IMR-90 (cell line): ENCODE results near the gene SPEF2. TPM values are rescaled to one million over a fixed set of nuclear protein-coding genes. Genes with fewer than 3 reads are reported as not detected.

Source experiments
- ATAC-seq: fragments of 200-7000 bp; cut with Tn5 transposase; 2 replicates; pipeline ENCODE4 v1.9.1; 2020; ENCODE audit warnings: low read depth, mild to moderate bottlenecking, moderate library complexity
- BruUV-seq: library from RNA; stranded (reverse); fragments of 400-500 nt; replicated peaks from 2 replicates; lab custom pipeline; 2021; lab: Mats Ljungman, UMichigan
- CTCF ChIA-PET: fragments of 300-600 bp; formaldehyde crosslinking; extraction: SDS; loops from one replicate; lab custom pipeline; 2021; ENCODE audit warnings: antibody characterized with exemption; lab: Yijun Ruan, JAX
- POLR2A ChIA-PET: fragments of 300-600 bp; sonication (Branson Sonifier 250); formaldehyde crosslinking; loops from one replicate; lab custom pipeline; 2022; ENCODE audit warnings: antibody characterized with exemption; ENCODE audit not compliant: unreplicated experiment; lab: Charles Lee
- DNase-seq: peaks from one replicate; pipeline ENCODE4 v3.0.0; 2013
- H2AFZ ChIP-seq: replicated peaks from 2 replicates; pipeline ENCODE3; 2013; ENCODE audit warnings: low read length, mild to moderate bottlenecking; ENCODE audit not compliant: poor library complexity
- H2AK5ac ChIP-seq: 2 replicates; pipeline ENCODE4 v1.6.1; 2013; ENCODE audit warnings: low read depth, low read length, inconsistent platforms
- H2AK9ac ChIP-seq: replicated peaks from 2 replicates; pipeline ENCODE3; 2013; ENCODE audit warnings: mild to moderate bottlenecking, low read depth, low read length, moderate library complexity; ENCODE audit not compliant: poor library complexity
- H2BK120ac ChIP-seq: 2 replicates; pipeline ENCODE4 v1.6.1; 2013; ENCODE audit warnings: low read depth, low read length, inconsistent platforms
- H2BK15ac ChIP-seq: 3 replicates; pipeline ENCODE4 v1.6.1; 2013; ENCODE audit warnings: low read depth, low read length, inconsistent platforms
- H2BK20ac ChIP-seq: 2 replicates; pipeline ENCODE4 v1.6.1; 2013; ENCODE audit warnings: low read depth, mild to moderate bottlenecking, inconsistent platforms, low read length, moderate library complexity
- H2BK5ac ChIP-seq: 2 replicates; pipeline ENCODE4 v1.6.1; 2013; ENCODE audit warnings: mild to moderate bottlenecking, low read depth, low read length, inconsistent platforms; ENCODE audit not compliant: poor library complexity, severe bottlenecking
- H3K14ac ChIP-seq: replicated peaks from 2 replicates; pipeline ENCODE4 v1.6.1; 2013; ENCODE audit warnings: low read depth, low read length, inconsistent platforms
- H3K18ac ChIP-seq: 2 replicates; pipeline ENCODE4 v1.6.1; 2013; ENCODE audit warnings: low read depth, low read length, control low read depth
- H3K23ac ChIP-seq: 2 replicates; pipeline ENCODE4 v1.6.1; 2013; ENCODE audit warnings: low read depth, low read length, inconsistent platforms
- H3K27ac ChIP-seq: 2 replicates; pipeline ENCODE4 v1.5.1; 2013; ENCODE audit warnings: mild to moderate bottlenecking, control low read depth, low read length; ENCODE audit not compliant: insufficient read depth
- H3K27me3 ChIP-seq: 2 replicates; pipeline ENCODE4 v1.6.1; 2013; ENCODE audit warnings: low read length; ENCODE audit not compliant: control insufficient read depth, insufficient read depth
- H3K36me3 ChIP-seq: 2 replicates; pipeline ENCODE4 v1.6.1; 2013; ENCODE audit warnings: low read length, mixed read lengths; ENCODE audit not compliant: control insufficient read depth, insufficient read depth
- H3K4ac ChIP-seq: 2 replicates; pipeline ENCODE4 v1.6.1; 2013; ENCODE audit warnings: low read depth, low read length, inconsistent platforms
- H3K4me1 ChIP-seq: 2 replicates; pipeline ENCODE4 v1.6.1; 2013; ENCODE audit warnings: low read length, mixed read lengths; ENCODE audit not compliant: control insufficient read depth, insufficient read depth
- H3K4me2 ChIP-seq: 2 replicates; pipeline ENCODE4 v1.6.1; 2013; ENCODE audit warnings: low read depth, mild to moderate bottlenecking, control low read depth, low read length, moderate library complexity
- H3K4me3 ChIP-seq: 2 replicates; pipeline ENCODE4 v1.5.1; 2013; ENCODE audit warnings: low read depth, mild to moderate bottlenecking, control low read depth, low read length, moderate library complexity; ENCODE audit not compliant: insufficient read depth
- H3K56ac ChIP-seq: 2 replicates; pipeline ENCODE4 v1.6.1; 2013; ENCODE audit warnings: low read length, inconsistent platforms; ENCODE audit not compliant: insufficient read depth; ENCODE audit errors: extremely low read depth
- H3K79me1 ChIP-seq, 2 experiments: 2 replicates each; pipeline ENCODE4 v1.6.1; 2013; ENCODE audit warnings: low read length in 2 of 2, inconsistent platforms in 1 of 2, low read depth in 1 of 2
- H3K9ac ChIP-seq: 2 replicates; pipeline ENCODE4 v1.6.1; 2013; ENCODE audit warnings: low read depth, low read length, control low read depth
- H3K9me1 ChIP-seq: 2 replicates; pipeline ENCODE4 v1.6.1; 2013; ENCODE audit warnings: low read length, inconsistent platforms; ENCODE audit not compliant: insufficient read depth
- H3K9me3 ChIP-seq: 2 replicates; pipeline ENCODE4 v1.6.1; 2013; ENCODE audit warnings: low read length; ENCODE audit not compliant: control insufficient read depth, insufficient read depth
- H4K20me1 ChIP-seq: 2 replicates; pipeline ENCODE4 v1.6.1; 2013; ENCODE audit warnings: low read length, inconsistent platforms; ENCODE audit not compliant: insufficient read depth
- H4K5ac ChIP-seq: 2 replicates; pipeline ENCODE4 v1.6.1; 2013; ENCODE audit warnings: mild to moderate bottlenecking, low read depth, low read length, control low read depth
- H4K8ac ChIP-seq, 2 experiments: 2 replicates each; pipeline ENCODE4 v1.6.1; 2013; ENCODE audit warnings: low read depth in 2 of 2, low read length in 2 of 2, control low read depth in 1 of 2, inconsistent platforms in 1 of 2
- H4K91ac ChIP-seq: 2 replicates; pipeline ENCODE4 v1.6.1; 2013; ENCODE audit warnings: low read depth, low read length, inconsistent platforms; ENCODE audit not compliant: insufficient read depth
- BHLHE40 ChIP-seq: fragments of 150-350 bp; IDR thresholded peaks from 2 replicates; pipeline ENCODE4 v1.6.1; 2016; ENCODE audit warnings: mild to moderate bottlenecking, low read depth, low read length
- CEBPB ChIP-seq: IDR thresholded peaks from 2 replicates; pipeline ENCODE4 v1.6.1; 2012; ENCODE audit warnings: low read depth, low read length, improper control_type of control experiment
- CHD1 ChIP-seq: IDR thresholded peaks from 2 replicates; pipeline ENCODE4 v1.6.1; 2012; ENCODE audit warnings: low read depth, low read length, improper control_type of control experiment
- ELK1 ChIP-seq: fragments of 150-350 bp; IDR thresholded peaks from 2 replicates; pipeline ENCODE4 v1.6.1; 2016; ENCODE audit warnings: low read depth, mild to moderate bottlenecking, low read length, moderate library complexity, borderline replicate concordance
- FOS ChIP-seq: fragments of 150-350 bp; IDR thresholded peaks from 2 replicates; pipeline ENCODE4 v1.6.1; 2016; ENCODE audit warnings: low read depth, low read length
- MAFK ChIP-seq: IDR thresholded peaks from 2 replicates; pipeline ENCODE4 v1.6.1; 2012; ENCODE audit warnings: low read depth, low read length, improper control_type of control experiment
- MAZ ChIP-seq: IDR thresholded peaks from 2 replicates; pipeline ENCODE4 v1.6.1; 2012; ENCODE audit warnings: low read depth, mild to moderate bottlenecking, low read length, improper control_type of control experiment, moderate library complexity, borderline replicate concordance
- MXI1 ChIP-seq: IDR thresholded peaks from 2 replicates; pipeline ENCODE4 v1.6.1; 2012; ENCODE audit warnings: low read depth, mild to moderate bottlenecking, low read length, moderate library complexity, borderline replicate concordance
- NFE2L2 ChIP-seq: fragments of 150-350 bp; IDR thresholded peaks from 2 replicates; pipeline ENCODE4 v1.6.1; 2016; ENCODE audit warnings: low read depth, mild to moderate bottlenecking, low read length
- POLR2A ChIP-seq: IDR thresholded peaks from 2 replicates; pipeline ENCODE4 v1.6.1; 2012; ENCODE audit warnings: mild to moderate bottlenecking, low read depth, low read length
- RAD21 ChIP-seq: IDR thresholded peaks from 2 replicates; pipeline ENCODE4 v1.6.1; 2012; ENCODE audit warnings: low read length, improper control_type of control experiment
- RCOR1 ChIP-seq: IDR thresholded peaks from 2 replicates; pipeline ENCODE4 v1.6.1; 2012; ENCODE audit warnings: mild to moderate bottlenecking, low read length, improper control_type of control experiment; ENCODE audit not compliant: insufficient replicate concordance
- RFX5 ChIP-seq: IDR thresholded peaks from 2 replicates; pipeline ENCODE4 v1.8.0; 2012; ENCODE audit warnings: low read depth, mild to moderate bottlenecking, low read length, moderate library complexity
- SMC3 ChIP-seq: fragments of 150-350 bp; IDR thresholded peaks from 2 replicates; pipeline ENCODE4 v1.6.1; 2016; ENCODE audit warnings: low read depth, mild to moderate bottlenecking, antibody characterized with exemption, low read length, moderate library complexity
- WGBS, 2 experiments: methylation state at CpG; one replicate each; pipeline versions ENCODE4 v1.1.5 to v1.1.7; 2013; ENCODE audit warnings: missing lambda C conversion rate in 2 of 2; ENCODE audit not compliant: insufficient read length in 1 of 2; ENCODE audit errors: extremely low coverage in 2 of 2; 5-methylcytosine and 5-hydroxymethylcytosine counted together
- dilution Hi-C: fragments of 300-500 bp; cut with HindIII; formaldehyde crosslinking; loops from one replicate; pipeline ENCODE4 v1.14.3; 2018; ENCODE audit warnings: low sequenced_read_pairs; ENCODE audit not compliant: unreplicated experiment
- in situ Hi-C: fragments of 300-500 bp; cut with MboI; formaldehyde crosslinking; loops from 3 replicates; pipeline ENCODE4 v1.14.3; 2019; ENCODE audit warnings: low sequenced_read_pairs, inconsistent platforms, mixed read lengths
- intact Hi-C: fragments of 100-400 bp; cut with micrococcal nuclease; formaldehyde crosslinking; loops from 2 replicates; pipeline ENCODE4 v1.10.0; 2022
- polyA plus RNA-seq, 3 experiments: library from polyadenylated mRNA; depleted of rRNA; stranded (reverse); fragments of >200 nt; gene quantifications; 2 replicates each; pipeline ENCODE4 v1.2.3, GENCODE V29; 2012; ENCODE audit warnings: low replicate concordance in 1 of 3
- total RNA-seq: library from RNA; depleted of rRNA; stranded (reverse); fragments of >200 nt; gene quantifications from 2 replicates; pipeline ENCODE4 v1.2.3, GENCODE V29; 2012
- TF ChIP-seq, protein P1 (sequence below): fragments of 150-350 bp; IDR thresholded peaks from 2 replicates; pipeline ENCODE4 v1.6.1; 2017; ENCODE audit warnings: mild to moderate bottlenecking, antibody characterized with exemption, low read length, low read depth
- TF ChIP-seq, protein P2 (sequence below): conservative IDR thresholded peaks from 2 replicates; pipeline ENCODE4 v1.5.1; 2012; ENCODE audit warnings: mild to moderate bottlenecking, low read depth, low read length, improper control_type of control experiment

Gene SPEF2
- total and polyA plus RNA-seq, 2 of the 4 experiments (the other 2 are of a cell fraction), result 1.7 to 2.3 TPM

DNA sequence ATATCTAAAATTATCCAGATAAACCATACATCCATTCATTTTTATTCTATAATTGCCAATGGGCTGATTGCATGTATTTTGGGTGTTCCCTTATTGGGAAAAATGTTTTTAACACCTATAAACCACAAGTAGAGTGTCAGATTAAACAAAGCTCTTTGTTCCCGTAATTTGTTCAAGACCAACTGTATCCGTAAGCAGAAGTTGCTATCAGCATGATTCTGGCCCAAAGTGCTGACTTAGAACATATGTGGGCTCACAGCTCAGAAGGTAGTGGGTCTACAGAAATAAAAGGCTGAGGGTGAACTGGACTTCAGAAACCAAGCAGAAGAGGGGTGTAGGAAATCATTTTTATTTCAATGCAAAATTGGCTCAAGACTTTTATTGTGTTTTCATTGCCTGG lies 215.6 kb downstream of the SPEF2 start:
- Histone ChIP-seq H3K23ac (no peak overlapping the region), H3K9me1 (no peaks in the 10 kb centered on the region), H2AK5ac (no peak overlapping the region), H3K4me2 (no peak overlapping the region), H2BK5ac (no peak overlapping the region), H3K9me3 (no peaks in the 10 kb centered on the region), H2AFZ (no peak overlapping the region), H3K79me1 (no peaks in the 10 kb centered on the region), H2BK20ac (no peak overlapping the region), H3K4me3 (no peak overlapping the region), H3K27ac (no peak overlapping the region), H3K18ac (no peak overlapping the region), H3K27me3 (no peaks in the 10 kb centered on the region), H4K91ac (no peak overlapping the region), H3K36me3 (no peaks in the 10 kb centered on the region), H2BK15ac (no peak overlapping the region), H3K14ac (no peak overlapping the region), H4K5ac (no peak overlapping the region), H2AK9ac (no peak overlapping the region), H3K4me1 (no peaks in the 10 kb centered on the region), H4K8ac (no peak overlapping the region), H3K56ac (no peak overlapping the region), H2BK120ac (no peak overlapping the region), H3K9ac (no peak overlapping the region), H4K20me1 (no peaks in the 10 kb centered on the region), H3K4ac (no peak overlapping the region)
- CTCF ChIA-PET, result no interaction called here
- no peak for TF ChIP-seq RFX5
- TF ChIP-seq BHLHE40, result no peak
- no peak for TF ChIP-seq CEBPB
- no peak for TF ChIP-seq MXI1
- no peak for TF ChIP-seq ELK1
- TF ChIP-seq NFE2L2, result no peak
- TF ChIP-seq CHD1, result no peak
- TF ChIP-seq MAZ, result no peak
- no peak for TF ChIP-seq RAD21
- TF ChIP-seq, protein P1, sequence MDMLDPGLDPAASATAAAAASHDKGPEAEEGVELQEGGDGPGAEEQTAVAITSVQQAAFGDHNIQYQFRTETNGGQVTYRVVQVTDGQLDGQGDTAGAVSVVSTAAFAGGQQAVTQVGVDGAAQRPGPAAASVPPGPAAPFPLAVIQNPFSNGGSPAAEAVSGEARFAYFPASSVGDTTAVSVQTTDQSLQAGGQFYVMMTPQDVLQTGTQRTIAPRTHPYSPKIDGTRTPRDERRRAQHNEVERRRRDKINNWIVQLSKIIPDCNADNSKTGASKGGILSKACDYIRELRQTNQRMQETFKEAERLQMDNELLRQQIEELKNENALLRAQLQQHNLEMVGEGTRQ, result no peak
- no peak for TF ChIP-seq MAFK
- TF ChIP-seq POLR2A, result no peak
- no peak for TF ChIP-seq FOS
- no peak for TF ChIP-seq SMC3
- TF ChIP-seq, protein P2, sequence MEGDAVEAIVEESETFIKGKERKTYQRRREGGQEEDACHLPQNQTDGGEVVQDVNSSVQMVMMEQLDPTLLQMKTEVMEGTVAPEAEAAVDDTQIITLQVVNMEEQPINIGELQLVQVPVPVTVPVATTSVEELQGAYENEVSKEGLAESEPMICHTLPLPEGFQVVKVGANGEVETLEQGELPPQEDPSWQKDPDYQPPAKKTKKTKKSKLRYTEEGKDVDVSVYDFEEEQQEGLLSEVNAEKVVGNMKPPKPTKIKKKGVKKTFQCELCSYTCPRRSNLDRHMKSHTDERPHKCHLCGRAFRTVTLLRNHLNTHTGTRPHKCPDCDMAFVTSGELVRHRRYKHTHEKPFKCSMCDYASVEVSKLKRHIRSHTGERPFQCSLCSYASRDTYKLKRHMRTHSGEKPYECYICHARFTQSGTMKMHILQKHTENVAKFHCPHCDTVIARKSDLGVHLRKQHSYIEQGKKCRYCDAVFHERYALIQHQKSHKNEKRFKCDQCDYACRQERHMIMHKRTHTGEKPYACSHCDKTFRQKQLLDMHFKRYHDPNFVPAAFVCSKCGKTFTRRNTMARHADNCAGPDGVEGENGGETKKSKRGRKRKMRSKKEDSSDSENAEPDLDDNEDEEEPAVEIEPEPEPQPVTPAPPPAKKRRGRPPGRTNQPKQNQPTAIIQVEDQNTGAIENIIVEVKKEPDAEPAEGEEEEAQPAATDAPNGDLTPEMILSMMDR, result no peak
- no peak for TF ChIP-seq RCOR1
- POLR2A ChIA-PET, result no interaction called here
- intact Hi-C loops (no loop called here), in situ Hi-C loops (no loop called here), dilution Hi-C loops (no loop called here)
- DNase-seq (no peak), ATAC-seq (no peak)
- BruUV-seq, result no TSS peak
- WGBS, 2 experiments, result no CpG with 5 or more reads among the region's 2 CpGs
